PC-9 (cell line): ENCODE measurements around the gene PRTG. TPM values are rescaled to one million over a fixed set of nuclear protein-coding genes. Genes with fewer than 3 reads are reported as not detected.

Experiments used
- BruUV-seq: library from RNA; stranded (reverse); fragments of 400-500 nt; replicated peaks from 2 replicates; lab custom pipeline; 2021; lab: Mats Ljungman, UMichigan
- CTCF ChIA-PET: fragments of 300-600 bp; sonication (Branson Sonifier 250); formaldehyde crosslinking; loops from one replicate; lab custom pipeline; 2022; ENCODE audit warnings: antibody characterized with exemption; lab: Charles Lee
- POLR2A ChIA-PET: fragments of 300-600 bp; sonication (Branson Sonifier 250); formaldehyde crosslinking; loops from one replicate; lab custom pipeline; 2022; ENCODE audit warnings: antibody characterized with exemption; ENCODE audit not compliant: unreplicated experiment; lab: Charles Lee
- DNase-seq, 2 experiments: peaks; one replicate each; pipeline versions ENCODE4 v3.0.0 to v3.0.0-alpha.2; 2015 to 2022; ENCODE audit warnings: mixed read lengths in 1 of 2
- H2AFZ ChIP-seq: fragments of 200-600 bp; sonication (generic); 2 replicates; pipeline ENCODE4 v1.8.1; 2017; ENCODE audit warnings: antibody characterized with exemption
- H3F3A ChIP-seq: fragments of 200-600 bp; sonication (generic); 2 replicates; pipeline ENCODE4 v1.8.1; 2017; ENCODE audit warnings: antibody characterized with exemption, mild to moderate bottlenecking, low read depth; ENCODE audit not compliant: insufficient read depth
- H3K27ac ChIP-seq: fragments of 200-600 bp; sonication (generic); 2 replicates; pipeline ENCODE4 v1.6.1; 2016; ENCODE audit warnings: mixed run types
- H3K27me3 ChIP-seq: fragments of 200-600 bp; sonication (generic); 2 replicates; pipeline ENCODE4 v1.6.1; 2016; ENCODE audit warnings: low read depth, mixed run types; ENCODE audit not compliant: insufficient read depth
- H3K36me3 ChIP-seq: fragments of 200-600 bp; sonication (generic); 2 replicates; pipeline ENCODE4 v1.6.1; 2016; ENCODE audit warnings: low read depth, mixed run types
- H3K4me1 ChIP-seq: fragments of 200-600 bp; sonication (generic); replicated peaks from 2 replicates; pipeline ENCODE4 v1.6.1; 2016; ENCODE audit warnings: mixed run types; ENCODE audit not compliant: insufficient read depth
- H3K4me2 ChIP-seq: fragments of 200-600 bp; sonication (generic); 2 replicates; pipeline ENCODE4 v1.6.1; 2017; ENCODE audit warnings: mixed run types
- H3K4me3 ChIP-seq: fragments of 200-600 bp; sonication (generic); 2 replicates; pipeline ENCODE4 v1.6.1; 2016; ENCODE audit warnings: mixed run types
- H3K79me2 ChIP-seq: fragments of 200-600 bp; sonication (generic); 2 replicates; pipeline ENCODE4 v1.6.1; 2017; ENCODE audit warnings: low read depth, mixed run types
- H3K9me2 ChIP-seq: fragments of 200-600 bp; sonication (generic); 2 replicates; pipeline ENCODE4 v1.8.1; 2017; ENCODE audit warnings: mild to moderate bottlenecking; ENCODE audit not compliant: insufficient read depth
- H3K9me3 ChIP-seq: fragments of 200-600 bp; sonication (generic); 2 replicates; pipeline ENCODE4 v1.8.1; 2016; ENCODE audit warnings: low read depth; ENCODE audit not compliant: insufficient read depth
- H4K20me1 ChIP-seq: fragments of 200-600 bp; sonication (generic); 2 replicates; pipeline ENCODE4 v1.8.1; 2017; ENCODE audit not compliant: insufficient read depth
- EZH2 ChIP-seq: fragments of 200-600 bp; sonication (generic); IDR thresholded peaks from 2 replicates; pipeline ENCODE4 v1.8.0; 2017; ENCODE audit warnings: antibody characterized with exemption, low read depth
- intact Hi-C: fragments of 100-400 bp; cut with micrococcal nuclease; formaldehyde crosslinking; loops from one replicate; pipeline ENCODE4 v1.10.0; 2022; ENCODE audit not compliant: unreplicated experiment
- total RNA-seq: library from RNA; stranded (reverse); gene quantifications from 2 replicates; pipeline ENCODE4 v1.2.3, GENCODE V29; 2021
- TF ChIP-seq, protein P1 (sequence below): fragments of 200-600 bp; sonication (generic); conservative IDR thresholded peaks from 2 replicates; pipeline ENCODE4 v1.6.1; 2017; ENCODE audit warnings: mixed run types, antibody characterized with exemption, mild to moderate bottlenecking, moderate library complexity

Gene PRTG
- total RNA-seq, 1 experiment from 2014 or later: 11.4 TPM

DNA sequence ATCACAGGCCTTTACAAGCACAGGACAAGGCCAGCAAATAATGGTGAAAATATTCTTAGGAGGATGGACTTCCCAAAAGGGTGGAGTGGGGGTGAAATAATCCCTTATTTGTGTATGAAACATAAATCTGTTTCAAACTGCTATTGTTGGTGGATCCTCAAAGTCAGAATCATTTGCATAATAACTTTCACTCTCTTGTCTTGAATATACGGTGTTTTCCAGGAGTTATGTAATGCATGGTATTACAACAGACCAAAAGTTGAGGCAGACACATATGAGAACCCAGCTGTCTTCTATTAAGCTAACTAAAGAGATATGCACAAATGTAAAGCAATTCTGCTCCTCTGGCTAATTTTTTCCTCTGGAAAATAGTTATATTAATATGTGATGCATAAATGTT lies 57.7 kb downstream of the PRTG start:
- Histone ChIP-seq H3K4me2 (no peak overlapping the region), H3K27me3 (no peaks in the 10 kb centered on the region), H3K9me3 (no peaks in the 10 kb centered on the region), H3K4me1 (no peaks in the 10 kb centered on the region), H3K9me2 (no peaks in the 10 kb centered on the region), H4K20me1 (no peaks in the 10 kb centered on the region), H2AFZ (no peak overlapping the region), H3K36me3 (0 out of 2 replicates have a peak, but pooled peaks cover 5% of the 10 kb centered on the region), H3F3A (no peaks in the 10 kb centered on the region; the same call in 1 of the 2 replicates), H3K4me3 (no peak overlapping the region), H3K79me2 (no peaks in the 10 kb centered on the region), H3K27ac (no peak overlapping the region)
- DNase-seq: no peak
- BruUV-seq: no TSS peak
- CTCF ChIA-PET: no interaction called here
- POLR2A ChIA-PET: no interaction called here
- intact Hi-C loops: no loop called here
- no peak for TF ChIP-seq EZH2
- TF ChIP-seq, protein P1, sequence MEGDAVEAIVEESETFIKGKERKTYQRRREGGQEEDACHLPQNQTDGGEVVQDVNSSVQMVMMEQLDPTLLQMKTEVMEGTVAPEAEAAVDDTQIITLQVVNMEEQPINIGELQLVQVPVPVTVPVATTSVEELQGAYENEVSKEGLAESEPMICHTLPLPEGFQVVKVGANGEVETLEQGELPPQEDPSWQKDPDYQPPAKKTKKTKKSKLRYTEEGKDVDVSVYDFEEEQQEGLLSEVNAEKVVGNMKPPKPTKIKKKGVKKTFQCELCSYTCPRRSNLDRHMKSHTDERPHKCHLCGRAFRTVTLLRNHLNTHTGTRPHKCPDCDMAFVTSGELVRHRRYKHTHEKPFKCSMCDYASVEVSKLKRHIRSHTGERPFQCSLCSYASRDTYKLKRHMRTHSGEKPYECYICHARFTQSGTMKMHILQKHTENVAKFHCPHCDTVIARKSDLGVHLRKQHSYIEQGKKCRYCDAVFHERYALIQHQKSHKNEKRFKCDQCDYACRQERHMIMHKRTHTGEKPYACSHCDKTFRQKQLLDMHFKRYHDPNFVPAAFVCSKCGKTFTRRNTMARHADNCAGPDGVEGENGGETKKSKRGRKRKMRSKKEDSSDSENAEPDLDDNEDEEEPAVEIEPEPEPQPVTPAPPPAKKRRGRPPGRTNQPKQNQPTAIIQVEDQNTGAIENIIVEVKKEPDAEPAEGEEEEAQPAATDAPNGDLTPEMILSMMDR: no peak

DNA sequence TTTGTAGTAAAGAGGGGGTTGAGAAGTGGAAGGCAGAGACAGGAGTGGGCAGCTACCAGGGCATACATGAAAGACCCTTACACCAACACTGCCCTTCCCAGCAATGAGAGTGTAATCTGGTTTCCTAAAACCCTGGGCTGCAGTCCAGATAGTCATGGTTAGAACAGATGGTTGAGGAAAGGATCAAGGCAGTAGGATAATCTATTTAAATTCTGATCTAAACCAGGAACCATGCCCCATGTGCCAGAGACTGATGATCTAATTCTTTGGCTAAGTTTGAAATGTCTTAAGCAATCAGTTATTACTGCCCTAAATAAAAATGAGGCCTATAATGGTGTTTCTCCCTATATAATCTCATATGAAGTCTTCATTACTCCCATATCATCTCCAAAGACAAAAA lies 59.6 kb downstream of the PRTG start:
- Histone ChIP-seq H3K4me2 (no peak overlapping the region), H3K4me3 (no peak overlapping the region), H3K36me3 (0 out of 2 replicates have a peak, but pooled peaks cover 5% of the 10 kb centered on the region), H3K4me1 (no peaks in the 10 kb centered on the region), H3F3A (no peaks in the 10 kb centered on the region; the same call in 1 of the 2 replicates), H3K9me2 (no peaks in the 10 kb centered on the region), H3K9me3 (no peaks in the 10 kb centered on the region), H4K20me1 (no peaks in the 10 kb centered on the region), H3K79me2 (no peaks in the 10 kb centered on the region), H3K27ac (no peak overlapping the region), H2AFZ (no peak overlapping the region), H3K27me3 (no peaks in the 10 kb centered on the region)
- DNase-seq: no peak
- intact Hi-C loops: no loop called here
- BruUV-seq: no TSS peak
- POLR2A ChIA-PET: no interaction called here
- no peak for TF ChIP-seq EZH2
- TF ChIP-seq, protein P1: no peak
- CTCF ChIA-PET: no interaction called here

DNA sequence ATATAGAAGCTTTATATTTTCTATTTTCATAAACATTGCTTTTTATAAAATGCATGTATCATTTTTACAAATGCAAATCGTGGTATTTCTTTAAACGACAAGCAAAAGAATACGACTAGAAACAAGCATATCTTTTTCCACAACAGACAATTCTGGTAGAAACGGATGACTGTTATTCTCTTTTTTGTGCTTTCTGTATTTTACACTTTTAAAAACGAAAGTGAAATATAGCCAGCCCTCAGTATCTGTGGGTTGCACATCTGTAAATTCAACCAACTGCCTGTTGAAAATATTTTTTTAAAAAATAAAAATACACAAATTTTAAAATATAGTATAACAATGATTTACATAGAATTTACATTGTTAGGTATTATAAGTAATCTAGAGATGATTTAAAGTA lies 61.3 kb downstream of the PRTG start:
- Histone ChIP-seq H3K9me3 (no peaks in the 10 kb centered on the region), H3K4me1 (no peaks in the 10 kb centered on the region), H3F3A (no peaks in the 10 kb centered on the region; the same call in 1 of the 2 replicates), H3K36me3 (0 out of 2 replicates have a peak, but pooled peaks cover 5% of the 10 kb centered on the region), H3K4me2 (no peak overlapping the region), H4K20me1 (no peaks in the 10 kb centered on the region), H3K27me3 (no peaks in the 10 kb centered on the region), H3K27ac (no peak overlapping the region), H3K79me2 (no peaks in the 10 kb centered on the region), H3K4me3 (no peak overlapping the region), H2AFZ (no peak overlapping the region), H3K9me2 (no peaks in the 10 kb centered on the region)
- intact Hi-C loops: no loop called here
- CTCF ChIA-PET: no interaction called here
- TF ChIP-seq, protein P1: no peak
- no peak for TF ChIP-seq EZH2
- no peak for DNase-seq
- POLR2A ChIA-PET: no interaction called here
- no TSS peak for BruUV-seq
